ENCODE measurements around the gene GPR55.

DNA sequence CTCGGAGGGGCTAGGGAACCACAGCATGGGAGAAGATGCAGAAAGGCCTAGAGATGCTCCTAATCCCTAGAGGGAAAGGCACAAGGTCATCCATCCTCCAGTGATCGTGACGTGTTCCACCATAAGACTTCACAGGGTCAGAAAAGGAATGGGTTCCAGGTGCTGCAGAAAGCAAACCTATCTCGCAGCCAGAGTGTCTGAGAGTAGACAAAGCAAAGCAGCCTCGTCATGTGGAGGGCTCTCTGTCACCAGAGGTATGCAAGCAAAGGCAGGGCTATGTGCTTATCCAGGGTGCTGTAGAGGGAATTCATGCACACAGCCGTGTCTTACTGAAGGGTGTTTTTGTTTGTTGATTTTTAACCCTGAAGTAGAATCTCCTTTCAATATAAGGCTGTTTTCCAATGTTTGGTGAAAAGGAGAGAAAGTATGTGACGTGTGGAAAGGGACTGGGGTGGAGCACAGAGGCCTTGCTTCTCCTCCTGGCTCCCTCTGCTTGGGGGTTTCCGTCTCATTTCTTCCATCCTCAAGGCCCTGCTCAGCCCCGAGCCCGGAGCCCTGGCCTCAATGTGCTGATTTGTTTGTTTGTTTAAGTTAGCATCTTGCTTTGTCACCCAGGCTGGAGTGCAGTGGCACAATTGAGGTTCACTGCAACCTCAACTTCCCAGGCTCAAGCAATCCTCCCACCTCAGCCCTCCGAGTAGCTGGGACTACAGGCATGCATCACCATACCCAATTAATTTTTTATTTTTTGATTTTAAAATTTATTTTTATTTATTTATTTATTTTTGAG lies 3.0 kb downstream of the GPR55 start:
- no peak for TF ChIP-seq POLR2A (IDR thresholded peaks at IDR 0.05)
- no peak for TF ChIP-seq CTCF (IDR thresholded peaks at IDR 0.05)
- TF ChIP-seq EP300 (IDR thresholded peaks at IDR 0.05) = no peak
- no peak for TF ChIP-seq POLR2AphosphoS5 (IDR thresholded peaks at IDR 0.05)

Data from stomach (tissue), 4 donors.